ENCODE measurements around the gene AMN1.
"Not testable (repeated sequence)": the region's sequence is repeated elsewhere in the genome, so short reads cannot be mapped to it uniquely, and the experiment has no call there.

Gene AMN1

DNA sequence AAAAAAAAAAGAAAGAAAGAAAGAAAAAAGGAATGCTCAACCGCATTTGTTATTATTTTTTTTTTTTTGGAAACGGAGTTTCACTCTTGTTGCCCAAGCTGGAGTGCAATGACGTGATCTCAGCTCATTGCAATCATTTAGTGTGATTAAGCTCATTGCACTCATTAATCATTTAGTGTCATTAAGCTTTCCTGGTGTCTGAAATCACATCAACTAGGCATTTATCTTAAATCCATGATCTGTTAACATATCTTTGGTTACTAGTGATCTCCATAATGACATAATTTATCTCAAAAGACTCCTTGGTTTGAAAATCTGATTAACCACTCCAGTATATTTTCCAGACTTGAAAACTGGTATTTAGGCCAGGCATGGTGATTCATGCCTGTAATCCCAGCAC, 43.0 kb downstream of the AMN1 start:
- DNase-seq (ENCODE audit: low spot score) = no peak

- DNase-seq (ENCODE audit: low spot score) = peak; percentile 53
These were observed 46.5 kb downstream of the AMN1 start for GRCh38 chr12:31682136-31682962.

- DNase-seq (ENCODE audit: low spot score) = no peak
These were observed 56.3 kb downstream of the AMN1 start for GRCh38 chr12:31672521-31672920.

DNA sequence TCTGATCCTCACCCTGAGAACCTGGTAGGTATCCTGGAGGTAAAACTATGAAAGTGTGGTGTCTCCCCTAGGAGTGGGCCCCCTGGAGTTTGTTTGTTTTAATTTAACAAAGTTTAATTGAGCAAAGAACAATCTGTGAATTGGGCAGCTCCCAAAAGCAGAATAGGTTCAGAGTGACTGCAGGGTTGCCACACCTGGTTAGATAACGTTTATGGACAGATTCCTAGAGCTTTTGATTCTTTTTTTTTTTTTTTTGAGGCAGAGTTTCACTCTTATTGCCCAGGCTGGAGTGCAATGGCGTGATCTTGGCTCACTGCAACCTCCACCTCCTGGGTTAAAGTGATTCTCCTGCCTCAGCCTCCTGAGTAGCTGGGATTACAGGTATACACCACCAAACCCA, 59.2 kb downstream of the AMN1 start:
- DNase-seq (ENCODE audit: low spot score) = not testable (repeated sequence)

- DNase-seq (ENCODE audit: low spot score) = no peak
These were observed 59.8 kb downstream of the AMN1 start for GRCh38 chr12:31669020-31669419.

- DNase-seq (ENCODE audit: low spot score) = no peak
These were observed 64.8 kb downstream of the AMN1 start for GRCh38 chr12:31664038-31664437.

GRCh38 chr12:31663576-31663975, 65.2 kb downstream of the AMN1 start:
- DNase-seq (ENCODE audit: low spot score) = no peak

- DNase-seq (ENCODE audit: low spot score) = no peak
These were observed 66.5 kb downstream of the AMN1 start for GRCh38 chr12:31662176-31662849.

DNA sequence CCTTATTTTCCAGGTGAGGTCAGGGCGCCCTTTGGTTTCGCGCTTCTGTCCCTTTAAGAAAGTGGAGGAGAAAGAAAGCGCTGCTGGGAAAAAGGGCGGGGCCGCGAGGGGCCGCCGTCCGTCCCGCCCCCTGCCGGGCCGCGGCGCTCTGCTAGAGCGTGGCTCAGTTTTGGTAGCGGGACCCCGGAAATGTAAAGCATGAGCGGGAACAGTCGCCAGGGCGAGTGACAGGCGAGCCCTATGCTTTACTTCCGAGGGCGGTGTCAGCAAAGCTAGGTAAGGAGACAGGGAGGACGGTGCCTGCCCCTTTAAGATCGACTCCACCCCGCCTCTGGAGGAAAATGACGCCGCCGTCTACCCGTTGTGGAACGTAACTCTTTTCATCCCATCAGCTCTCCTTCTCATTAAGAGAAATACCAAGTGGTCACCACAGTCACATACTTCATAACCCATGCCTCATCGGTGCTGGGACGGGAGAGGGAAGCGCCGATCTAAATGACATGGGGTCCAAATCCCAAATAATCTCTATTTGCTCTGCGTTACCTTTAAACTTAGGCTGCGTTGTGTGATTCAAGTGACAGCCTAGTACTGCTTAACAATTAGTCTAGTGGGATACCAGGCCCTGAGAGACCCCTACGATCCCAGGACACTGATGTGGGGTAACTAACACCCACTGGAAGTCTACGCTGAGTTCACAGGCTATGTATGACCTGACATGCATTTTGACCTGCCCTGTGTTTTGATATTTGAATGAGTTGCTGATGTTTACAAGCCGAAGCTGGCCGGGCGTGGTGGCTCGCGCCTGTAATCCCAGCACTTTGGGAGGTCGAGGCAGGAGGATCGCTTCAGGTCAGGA, 69.5 kb downstream of the AMN1 start, which contains the start of gene ETFBKMT:
Gene ETFBKMT (plus strand): TSS at position 602 of the 856 bp plus-strand sequence. CDS start 2,266 bp downstream, outside the sequence.
- peak; percentile 84 for DNase-seq (ENCODE audit: low spot score)

DNA sequence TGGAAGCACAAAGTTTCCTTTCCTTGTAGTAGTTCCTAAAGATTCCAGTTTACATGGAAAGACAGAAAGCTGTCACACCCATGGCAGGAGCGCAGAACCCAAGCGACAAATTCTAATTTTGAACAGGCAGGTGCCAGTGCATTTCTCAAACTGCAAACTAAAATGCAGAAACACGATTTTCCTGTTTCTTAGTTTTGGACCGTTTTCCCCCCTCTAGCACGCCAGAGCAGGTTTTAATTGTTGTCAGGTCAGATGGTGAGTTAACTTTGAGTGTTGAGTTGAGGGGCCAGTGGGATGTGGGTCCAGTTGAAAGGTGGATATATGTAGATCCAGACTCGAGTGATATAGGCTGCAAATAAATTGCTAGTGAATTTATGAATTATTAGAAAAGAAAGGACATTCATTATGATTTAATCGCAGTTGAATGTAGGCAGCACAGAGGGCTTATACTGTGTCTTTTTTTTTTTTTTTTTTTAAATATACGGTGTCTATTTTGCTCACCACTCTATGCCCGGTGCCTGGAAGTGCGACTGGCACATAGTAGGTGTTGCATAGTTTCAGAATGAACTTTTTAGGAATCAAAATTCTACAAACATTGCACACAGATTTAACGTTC, 70.2 kb downstream of the AMN1 start:
- no peak for DNase-seq (ENCODE audit: low spot score)

DNA sequence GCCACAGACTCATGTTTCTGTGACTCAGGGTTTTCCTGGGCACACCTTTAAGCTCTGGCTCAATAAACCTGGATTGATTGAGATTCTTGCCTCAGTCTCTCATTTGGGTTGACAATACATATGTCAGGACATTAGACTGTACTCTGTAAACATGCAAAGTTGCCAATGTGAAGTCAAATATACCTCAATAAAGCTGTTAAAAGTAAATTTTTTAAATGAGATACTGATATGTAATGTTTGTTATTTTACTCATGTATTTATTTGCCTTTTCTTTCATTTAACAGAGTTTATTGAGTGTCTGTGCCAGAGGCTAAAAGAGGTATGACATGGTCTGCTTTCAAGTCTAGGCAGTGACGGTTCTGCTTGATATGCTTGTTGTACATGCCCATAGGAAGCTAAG, 73.0 kb downstream of the AMN1 start:
- no peak for DNase-seq (ENCODE audit: low spot score)

GRCh38 chr12:31655208-31655607, 73.6 kb downstream of the AMN1 start:
- no peak for DNase-seq (ENCODE audit: low spot score)

DNA sequence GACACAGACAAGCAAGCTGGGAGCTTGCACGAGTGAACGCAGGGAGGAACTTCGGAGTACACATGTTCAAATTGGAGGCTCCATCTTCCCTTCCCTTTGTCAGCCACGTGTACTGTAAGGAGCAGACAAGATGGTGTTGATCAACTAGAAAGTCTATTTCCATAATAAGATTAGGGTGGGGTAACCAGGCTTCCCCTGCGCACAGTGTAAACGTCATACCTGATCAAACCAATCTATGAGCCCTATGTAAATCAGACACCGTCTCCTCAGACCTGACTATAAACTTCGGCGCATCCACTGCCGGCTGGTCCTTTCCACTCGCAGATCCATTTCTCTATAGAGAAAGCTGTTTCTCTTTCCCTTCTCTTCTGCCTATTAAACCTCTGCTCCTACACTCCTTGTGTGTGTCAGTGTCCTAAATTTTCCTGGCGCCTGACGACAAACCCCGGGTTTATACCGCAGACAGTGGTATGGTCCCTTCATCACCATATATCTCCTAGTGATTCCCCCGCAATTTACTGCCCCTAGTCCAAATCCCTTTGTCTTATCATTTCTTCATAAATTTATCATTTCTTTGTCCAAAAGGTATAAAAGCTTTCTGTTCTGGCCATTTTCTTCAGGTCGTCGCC, 76.8 kb downstream of the AMN1 start:
- peak; percentile 35 for DNase-seq (ENCODE audit: low spot score)

DNA sequence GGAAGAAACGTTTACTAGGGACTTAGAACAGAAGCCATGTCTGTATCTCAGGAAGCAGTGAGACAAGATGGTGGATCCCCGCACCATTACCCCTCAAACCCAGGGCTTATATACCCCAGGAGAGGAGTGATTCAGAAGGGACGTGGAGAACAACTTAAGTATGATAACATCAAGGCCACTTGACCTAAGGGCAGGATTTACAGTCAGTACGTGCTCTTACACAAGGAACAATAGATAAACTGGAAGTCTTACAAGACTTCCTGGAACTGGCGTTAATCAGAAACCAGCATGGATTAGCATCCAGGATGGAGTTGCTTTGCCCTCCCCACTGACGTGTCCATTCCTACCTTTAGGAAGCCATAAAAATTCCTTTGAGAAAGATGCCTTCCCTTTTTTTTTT, 77.9 kb downstream of the AMN1 start:
- DNase-seq (ENCODE audit: low spot score) = no peak

GRCh38 chr12:31647086-31647491, 81.7 kb downstream of the AMN1 start:
- no peak for DNase-seq (ENCODE audit: low spot score)

GRCh38 chr12:31645924-31646323, 82.9 kb downstream of the AMN1 start:
- DNase-seq (ENCODE audit: low spot score) = no peak

- no peak for DNase-seq (ENCODE audit: low spot score)
These were observed 84.3 kb downstream of the AMN1 start for GRCh38 chr12:31644536-31644935.

GRCh38 chr12:31641509-31642090, 87.2 kb downstream of the AMN1 start:
- no peak for DNase-seq (ENCODE audit: low spot score)

- no peak for DNase-seq (ENCODE audit: low spot score)
These were observed 94.2 kb downstream of the AMN1 start for GRCh38 chr12:31634620-31635019.

GRCh38 chr12:31633464-31633863, 95.4 kb downstream of the AMN1 start:
- no peak for DNase-seq (ENCODE audit: low spot score)

- DNase-seq (ENCODE audit: low spot score) = no peak
These were observed 97.0 kb downstream of the AMN1 start for GRCh38 chr12:31631809-31632208.
